Measurements from ENCODE around the gene CYB5R3. TPM values are rescaled to one million over a fixed set of nuclear protein-coding genes. Genes with fewer than 3 reads are reported as not detected.

The CYB5R3 gene
- total RNA-seq, 1 donor from 2014 or later, result 85.0 TPM

DNA sequence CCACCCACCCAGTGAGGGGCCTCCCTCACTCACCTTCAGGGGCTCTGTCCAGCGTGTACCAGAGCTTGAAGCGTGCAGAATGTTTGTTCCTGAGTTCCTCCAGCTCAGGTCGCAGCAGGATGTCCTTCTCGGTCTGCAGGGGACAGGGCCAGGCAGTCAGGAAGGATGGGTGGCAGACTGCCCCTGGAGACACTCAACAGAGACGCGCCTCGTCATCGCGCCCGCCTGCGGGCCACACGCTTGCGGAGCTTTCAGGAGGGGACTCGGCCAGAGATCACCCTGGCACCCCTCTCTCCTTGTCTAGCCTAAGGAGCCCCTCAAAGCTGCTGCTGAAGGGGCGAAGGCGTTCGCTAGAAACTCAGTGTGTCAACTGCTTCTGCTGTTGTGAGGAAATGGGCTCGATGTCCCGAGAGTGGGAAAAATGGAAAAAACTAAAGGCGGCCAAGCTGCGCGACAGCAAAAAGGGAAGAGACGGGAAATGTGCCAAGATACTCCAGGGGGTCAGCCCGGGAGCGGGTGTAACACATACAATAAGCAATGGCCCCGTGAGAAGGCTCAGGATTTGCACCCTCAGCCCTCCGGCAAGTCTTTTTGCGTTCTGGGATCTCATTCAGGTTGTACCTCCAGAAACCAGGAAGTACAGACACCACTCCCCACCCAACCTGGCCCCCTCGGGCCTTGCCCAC, 25.3 kb downstream of the CYB5R3 start:
- no peaks in the 10 kb centered on the region for H3K27me3 ChIP-seq (ENCODE audit: control insufficient read depth, insufficient read depth, low read length)
- no peak overlapping the region for H3K4me3 ChIP-seq (ENCODE audit: low read depth, low read length)
- TF ChIP-seq, protein P1, sequence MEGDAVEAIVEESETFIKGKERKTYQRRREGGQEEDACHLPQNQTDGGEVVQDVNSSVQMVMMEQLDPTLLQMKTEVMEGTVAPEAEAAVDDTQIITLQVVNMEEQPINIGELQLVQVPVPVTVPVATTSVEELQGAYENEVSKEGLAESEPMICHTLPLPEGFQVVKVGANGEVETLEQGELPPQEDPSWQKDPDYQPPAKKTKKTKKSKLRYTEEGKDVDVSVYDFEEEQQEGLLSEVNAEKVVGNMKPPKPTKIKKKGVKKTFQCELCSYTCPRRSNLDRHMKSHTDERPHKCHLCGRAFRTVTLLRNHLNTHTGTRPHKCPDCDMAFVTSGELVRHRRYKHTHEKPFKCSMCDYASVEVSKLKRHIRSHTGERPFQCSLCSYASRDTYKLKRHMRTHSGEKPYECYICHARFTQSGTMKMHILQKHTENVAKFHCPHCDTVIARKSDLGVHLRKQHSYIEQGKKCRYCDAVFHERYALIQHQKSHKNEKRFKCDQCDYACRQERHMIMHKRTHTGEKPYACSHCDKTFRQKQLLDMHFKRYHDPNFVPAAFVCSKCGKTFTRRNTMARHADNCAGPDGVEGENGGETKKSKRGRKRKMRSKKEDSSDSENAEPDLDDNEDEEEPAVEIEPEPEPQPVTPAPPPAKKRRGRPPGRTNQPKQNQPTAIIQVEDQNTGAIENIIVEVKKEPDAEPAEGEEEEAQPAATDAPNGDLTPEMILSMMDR (IDR thresholded peaks at IDR 0.05; ENCODE audit: insufficient read depth, low read length, poor library complexity, severe bottlenecking), result no peak
- no peak for DNase-seq (ENCODE audit: low read depth)
- H3K36me3 ChIP-seq (ENCODE audit: control insufficient read depth, insufficient read depth, low read length), result peaks cover 1% of the 10 kb centered on the region

DNA sequence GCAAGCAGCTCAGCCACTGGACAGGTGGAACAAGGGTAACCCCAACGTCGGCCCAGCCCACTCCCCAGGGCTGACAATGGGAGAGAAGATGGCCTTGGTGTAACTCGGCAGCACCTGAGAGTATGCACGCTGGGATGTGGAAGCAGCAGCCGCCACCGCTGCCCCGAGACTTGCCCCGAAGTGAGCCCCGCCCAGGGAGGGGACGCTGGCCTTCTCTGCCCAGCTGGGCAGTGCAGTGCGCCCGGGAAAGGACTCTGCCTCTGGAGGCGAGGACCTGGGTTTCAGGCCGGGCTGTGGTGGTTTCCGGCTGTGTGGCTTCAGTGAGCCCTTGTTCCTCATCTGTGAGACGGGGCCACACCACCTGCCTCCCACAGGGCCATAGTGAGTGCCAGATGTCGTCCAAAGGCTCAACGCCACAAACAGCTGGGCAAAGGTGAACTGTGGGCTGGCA, 25.9 kb downstream of the CYB5R3 start:
- DNase-seq (ENCODE audit: low read depth), result no peak
- TF ChIP-seq, protein P1 (IDR thresholded peaks at IDR 0.05; ENCODE audit: insufficient read depth, low read length, poor library complexity, severe bottlenecking), result no peak
- no peak overlapping the region for H3K4me3 ChIP-seq (ENCODE audit: low read depth, low read length)
- H3K36me3 ChIP-seq (ENCODE audit: control insufficient read depth, insufficient read depth, low read length), result peaks cover 1% of the 10 kb centered on the region
- H3K27me3 ChIP-seq (ENCODE audit: control insufficient read depth, insufficient read depth, low read length), result no peaks in the 10 kb centered on the region

DNA sequence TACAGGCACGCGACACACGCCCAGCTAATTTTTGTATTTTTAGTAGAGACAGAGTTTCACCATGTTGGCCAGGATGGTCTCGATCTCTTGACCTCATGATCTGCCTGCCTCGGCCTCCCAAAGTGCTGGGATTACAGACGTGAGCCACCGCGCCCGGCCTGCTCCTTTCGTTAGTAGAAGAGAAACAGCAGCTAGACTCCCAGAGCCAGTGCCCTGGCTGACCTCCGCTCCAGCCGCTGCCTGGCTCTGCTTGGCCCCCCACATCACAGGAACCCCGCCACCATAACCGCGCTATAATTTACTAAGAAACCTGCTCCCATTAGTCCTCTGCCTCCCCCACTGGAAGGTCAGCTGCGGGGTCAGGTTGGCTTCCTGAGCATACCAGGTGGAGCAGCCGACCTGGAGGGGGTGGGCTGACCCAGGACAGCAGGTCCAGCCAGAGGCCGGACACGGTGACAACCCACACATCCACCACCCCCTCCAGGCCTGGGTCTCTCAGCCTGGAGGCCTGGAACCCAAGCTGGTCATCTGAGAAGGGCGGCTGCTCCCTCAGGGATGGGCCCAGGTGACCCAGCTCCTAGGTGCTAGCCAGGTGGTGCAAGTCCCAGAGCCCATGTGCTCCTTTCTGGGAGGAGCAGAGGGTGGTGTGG, 27.0 kb downstream of the CYB5R3 start:
- Histone ChIP-seq H3K4me3 (ENCODE audit: low read depth, low read length) (no peak overlapping the region), H3K36me3 (ENCODE audit: control insufficient read depth, insufficient read depth, low read length) (peaks cover 1% of the 10 kb centered on the region), H3K27me3 (ENCODE audit: control insufficient read depth, insufficient read depth, low read length) (no peaks in the 10 kb centered on the region)
- no peak for DNase-seq (ENCODE audit: low read depth)
- TF ChIP-seq, protein P1 (IDR thresholded peaks at IDR 0.05; ENCODE audit: insufficient read depth, low read length, poor library complexity, severe bottlenecking), result no peak

DNA sequence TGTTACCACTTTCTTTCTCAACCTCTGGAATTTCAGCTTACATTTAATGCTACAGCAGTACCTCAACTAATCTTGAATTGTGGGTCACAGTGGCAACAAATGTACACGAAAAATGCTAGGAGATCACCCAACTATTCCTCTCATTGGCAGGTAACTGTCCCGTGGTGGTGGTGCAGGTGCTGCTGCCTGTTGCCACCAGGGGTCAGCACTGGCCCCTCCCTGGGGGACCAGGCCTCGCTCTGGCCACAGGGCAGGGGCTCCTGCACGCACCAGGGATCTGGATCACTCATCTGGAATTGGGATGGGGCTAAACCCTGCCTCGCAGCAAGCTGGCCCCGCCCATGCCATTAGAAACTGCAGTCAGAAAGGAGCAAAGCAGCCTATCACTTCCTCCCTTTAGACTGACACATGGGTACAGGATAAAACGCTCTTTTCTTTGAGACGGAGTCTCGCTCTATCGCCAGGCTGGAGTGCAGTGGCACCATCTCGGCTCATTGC, 27.6 kb downstream of the CYB5R3 start:
- H3K4me3 ChIP-seq (ENCODE audit: low read depth, low read length), result no peak overlapping the region
- DNase-seq (ENCODE audit: low read depth), result no peak
- no peaks in the 10 kb centered on the region for H3K27me3 ChIP-seq (ENCODE audit: control insufficient read depth, insufficient read depth, low read length)
- peaks cover 1% of the 10 kb centered on the region for H3K36me3 ChIP-seq (ENCODE audit: control insufficient read depth, insufficient read depth, low read length)
- TF ChIP-seq, protein P1 (IDR thresholded peaks at IDR 0.05; ENCODE audit: insufficient read depth, low read length, poor library complexity, severe bottlenecking), result peak; percentile 94

DNA sequence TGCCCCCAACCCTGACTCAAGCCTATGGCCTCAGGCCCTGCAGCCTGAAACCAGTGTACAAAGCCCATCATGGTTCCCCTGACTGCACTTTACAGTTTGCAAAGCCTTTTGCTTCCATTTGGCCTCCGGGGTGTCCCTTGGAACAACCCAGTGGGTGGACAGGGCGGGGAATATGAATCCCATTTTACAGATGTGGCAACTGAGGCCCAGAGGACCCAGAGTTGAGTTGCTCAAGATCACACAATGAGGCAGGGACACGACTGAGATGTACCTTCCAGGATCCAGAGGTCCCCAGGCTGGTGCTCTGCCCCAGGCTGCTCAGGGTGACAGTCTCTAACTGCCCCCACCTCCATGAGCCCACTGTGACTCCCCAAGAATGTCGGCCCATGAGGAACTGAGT, 29.1 kb downstream of the CYB5R3 start:
- Histone ChIP-seq H3K4me3 (ENCODE audit: low read depth, low read length) (no peak overlapping the region), H3K36me3 (ENCODE audit: control insufficient read depth, insufficient read depth, low read length) (peaks cover 1% of the 10 kb centered on the region), H3K27me3 (ENCODE audit: control insufficient read depth, insufficient read depth, low read length) (no peaks in the 10 kb centered on the region)
- DNase-seq (ENCODE audit: low read depth), result no peak
- TF ChIP-seq, protein P1 (IDR thresholded peaks at IDR 0.05; ENCODE audit: insufficient read depth, low read length, poor library complexity, severe bottlenecking), result no peak
